IMR-90 (cell line): Measurements from ENCODE around the gene SARNP. TPM values are rescaled to one million over a fixed set of nuclear protein-coding genes. Genes with fewer than 3 reads are reported as not detected.

Experiments
- BHLHE40 ChIP-seq: fragments of 150-350 bp; IDR thresholded peaks from 2 replicates; pipeline ENCODE4 v1.6.1; 2016; ENCODE audit warnings: mild to moderate bottlenecking, low read depth, low read length
- CHD1 ChIP-seq: IDR thresholded peaks from 2 replicates; pipeline ENCODE4 v1.6.1; 2012; ENCODE audit warnings: low read depth, low read length, improper control_type of control experiment
- SMC3 ChIP-seq: fragments of 150-350 bp; IDR thresholded peaks from 2 replicates; pipeline ENCODE4 v1.6.1; 2016; ENCODE audit warnings: low read depth, mild to moderate bottlenecking, antibody characterized with exemption, low read length, moderate library complexity
- polyA plus RNA-seq, 3 experiments: library from polyadenylated mRNA; depleted of rRNA; stranded (reverse); fragments of >200 nt; gene quantifications; 2 replicates each; pipeline ENCODE4 v1.2.3, GENCODE V29; 2012; ENCODE audit warnings: low replicate concordance in 1 of 3
- total RNA-seq: library from RNA; depleted of rRNA; stranded (reverse); fragments of >200 nt; gene quantifications from 2 replicates; pipeline ENCODE4 v1.2.3, GENCODE V29; 2012
- TF ChIP-seq, protein P1 (sequence below): fragments of 150-350 bp; IDR thresholded peaks from 2 replicates; pipeline ENCODE4 v1.6.1; 2017; ENCODE audit warnings: mild to moderate bottlenecking, antibody characterized with exemption, low read length, low read depth

Gene SARNP
- total and polyA plus RNA-seq, 2 of the 4 experiments (the other 2 are of a cell fraction) = 46.8 to 103 TPM

DNA sequence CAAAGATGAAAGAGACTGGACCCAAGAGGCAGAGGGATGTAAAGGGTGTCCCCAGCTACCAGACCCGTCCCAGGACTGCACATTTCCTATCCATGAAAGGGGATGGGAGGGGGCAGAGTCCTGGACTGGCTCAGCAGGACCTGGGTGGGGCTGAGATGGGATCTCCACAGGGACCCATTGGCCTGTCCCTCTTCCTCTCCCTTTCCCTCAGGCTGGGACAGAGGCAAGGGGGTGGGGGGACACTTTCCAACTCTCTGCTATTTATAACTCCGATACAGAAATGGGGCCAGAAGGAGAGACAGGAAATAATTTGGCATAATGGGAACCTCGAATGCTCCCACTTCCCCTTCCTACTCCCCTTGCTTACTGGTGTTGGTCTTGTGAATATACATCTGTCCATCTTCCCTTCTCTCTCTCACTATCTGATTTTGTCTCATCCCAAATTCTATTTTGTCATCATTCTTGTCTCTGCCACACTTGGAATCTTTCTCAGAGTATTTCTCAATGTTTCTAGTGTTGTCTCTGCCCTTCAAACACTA is 108.8 kb downstream of the SARNP start (continued):
- TF ChIP-seq, protein P1, sequence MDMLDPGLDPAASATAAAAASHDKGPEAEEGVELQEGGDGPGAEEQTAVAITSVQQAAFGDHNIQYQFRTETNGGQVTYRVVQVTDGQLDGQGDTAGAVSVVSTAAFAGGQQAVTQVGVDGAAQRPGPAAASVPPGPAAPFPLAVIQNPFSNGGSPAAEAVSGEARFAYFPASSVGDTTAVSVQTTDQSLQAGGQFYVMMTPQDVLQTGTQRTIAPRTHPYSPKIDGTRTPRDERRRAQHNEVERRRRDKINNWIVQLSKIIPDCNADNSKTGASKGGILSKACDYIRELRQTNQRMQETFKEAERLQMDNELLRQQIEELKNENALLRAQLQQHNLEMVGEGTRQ = no peak
- TF ChIP-seq SMC3 (no peak), CHD1 (no peak), BHLHE40 (no peak)
